Activated naive CD4-positive, alpha-beta T cell treated with anti-CD3 and anti-CD28 coated beads, Interleukin-2, amount 50 U/mL, for 24 hours (primary cell): ENCODE results near the gene YBX1.

ENCODE experiments used
- H3K27ac Mint-ChIP-seq: one replicate; pipeline ENCODE4 v1.8.0; 2021; ENCODE audit warnings: mild to moderate bottlenecking, mixed read lengths
- H3K27me3 Mint-ChIP-seq: one replicate; pipeline ENCODE4 v1.8.0; 2021; ENCODE audit warnings: mixed read lengths
- H3K36me3 Mint-ChIP-seq: one replicate; pipeline ENCODE4 v1.8.0; 2021; ENCODE audit warnings: mixed read lengths
- H3K4me1 Mint-ChIP-seq: one replicate; pipeline ENCODE4 v1.8.0; 2021; ENCODE audit warnings: mixed read lengths
- H3K4me3 Mint-ChIP-seq: one replicate; pipeline ENCODE4 v1.8.0; 2021; ENCODE audit warnings: mild to moderate bottlenecking, mixed read lengths
- H3K9me3 Mint-ChIP-seq: one replicate; pipeline ENCODE4 v1.8.0; 2021; ENCODE audit warnings: mixed read lengths

Gene YBX1

DNA sequence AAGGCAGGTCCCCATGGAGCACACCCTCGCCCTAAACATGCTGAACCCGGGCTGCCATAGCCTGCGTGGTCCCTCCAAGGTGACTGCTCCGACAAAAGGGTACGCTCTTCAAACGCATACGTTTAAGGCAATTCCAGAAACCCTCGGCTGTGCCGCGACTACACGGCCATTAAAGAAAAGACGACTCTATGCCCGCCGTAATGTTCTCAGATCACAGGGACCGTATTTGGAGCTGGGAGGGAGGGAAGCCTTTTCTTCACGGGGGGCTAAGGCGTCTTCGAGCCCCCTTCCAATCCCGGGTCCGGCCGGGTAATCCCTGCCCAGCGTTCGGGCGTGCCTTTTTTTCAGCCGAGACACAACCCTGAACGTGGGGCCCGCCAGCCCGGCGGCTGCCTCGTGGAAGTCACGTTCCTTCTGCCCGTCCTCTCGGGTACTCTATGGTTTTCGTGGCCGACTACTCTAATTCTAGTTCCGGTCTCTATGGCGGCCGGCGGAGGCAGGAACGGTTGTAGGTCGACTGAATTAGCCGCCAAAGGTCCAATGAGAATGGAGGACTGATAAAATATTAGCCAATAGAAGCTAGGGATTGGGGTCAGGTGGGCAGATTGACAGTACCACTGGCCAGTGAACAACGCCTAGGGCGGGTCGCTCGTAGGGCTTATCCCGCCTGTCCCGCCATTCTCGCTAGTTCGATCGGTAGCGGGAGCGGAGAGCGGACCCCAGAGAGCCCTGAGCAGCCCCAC, at the start of gene YBX1:
YBX1 (plus strand) TSS at position 678 of the 743 bp plus-strand sequence. CDS start 148 bp downstream, outside the sequence.
- peak within 1 kb of the TSS; percentile 99 for H3K27ac Mint-ChIP-seq
- H3K9me3 Mint-ChIP-seq, result no peaks in the 10 kb centered on the region
- H3K27me3 Mint-ChIP-seq, result no peaks in the 10 kb centered on the region
- peaks cover 28% of the 10 kb centered on the region for H3K36me3 Mint-ChIP-seq
- peak within 1 kb of the TSS; percentile 100 for H3K4me3 Mint-ChIP-seq
- peaks cover 53% of the 10 kb centered on the region for H3K4me1 Mint-ChIP-seq

DNA sequence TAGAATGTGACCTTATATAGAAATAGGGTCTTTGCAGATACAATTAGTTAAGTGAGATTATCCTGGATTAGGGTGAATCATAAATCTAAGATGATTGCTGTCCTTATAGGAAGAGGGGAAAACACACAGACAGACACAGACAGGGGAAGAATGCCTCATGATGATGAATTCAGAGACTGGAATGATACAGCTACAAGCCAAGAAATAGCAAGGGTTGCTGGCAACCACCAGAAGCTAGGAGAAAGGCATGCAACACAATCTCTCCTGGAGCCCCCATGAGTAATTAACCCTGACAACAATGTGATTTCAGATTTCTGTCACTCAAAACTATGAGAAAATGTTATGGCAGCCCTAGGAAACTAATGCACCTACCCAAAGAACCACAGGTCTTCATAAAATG, 43.1 kb upstream of the YBX1 start:
- Mint-ChIP-seq H3K4me3 (no peak overlapping the region), H3K4me1 (no peaks in the 10 kb centered on the region), H3K9me3 (no peaks in the 10 kb centered on the region), H3K27me3 (no peaks in the 10 kb centered on the region), H3K27ac (no peak overlapping the region), H3K36me3 (peaks cover 4% of the 10 kb centered on the region)

- Mint-ChIP-seq H3K4me1 (no peaks in the 10 kb centered on the region), H3K36me3 (peaks cover 13% of the 10 kb centered on the region), H3K27me3 (no peaks in the 10 kb centered on the region), H3K4me3 (no peak overlapping the region), H3K27ac (no peak overlapping the region), H3K9me3 (no peaks in the 10 kb centered on the region)
Measured at GRCh38 chr1:42646056-42646455, 36.2 kb upstream of the YBX1 start.

GRCh38 chr1:42657201-42657600, 25.0 kb upstream of the YBX1 start:
- Mint-ChIP-seq H3K4me1 (peaks cover 37% of the 10 kb centered on the region), H3K27me3 (no peaks in the 10 kb centered on the region), H3K9me3 (no peaks in the 10 kb centered on the region), H3K27ac (peak overlapping the region; percentile 97), H3K4me3 (peak overlapping the region; percentile 99), H3K36me3 (peaks cover 12% of the 10 kb centered on the region)

- H3K27ac Mint-ChIP-seq, result peak within 1 kb of the TSS; percentile 97
- no peaks in the 10 kb centered on the region for H3K9me3 Mint-ChIP-seq
- H3K4me3 Mint-ChIP-seq, result peak within 1 kb of the TSS; percentile 99
Measured at GRCh38 chr1:42657981-42658876, 24.0 kb upstream of the YBX1 start, which contains the start of gene PPIH. Gene PPIH (plus strand): TSS chr1:42658423. CDS start chr1:42658447, 24 bp downstream.

GRCh38 chr1:42658877-42659337, 23.3 kb upstream of the YBX1 start:
- H3K9me3 Mint-ChIP-seq, result no peaks in the 10 kb centered on the region
- H3K36me3 Mint-ChIP-seq, result peaks cover 17% of the 10 kb centered on the region
- H3K4me1 Mint-ChIP-seq, result peaks cover 37% of the 10 kb centered on the region
- peak overlapping the region; percentile 99 for H3K4me3 Mint-ChIP-seq
- H3K27ac Mint-ChIP-seq, result peak overlapping the region; percentile 69
- no peaks in the 10 kb centered on the region for H3K27me3 Mint-ChIP-seq

More at GRCh38 chr1:42657981-42658876, 24.0 kb upstream of the YBX1 start, which contains the start of gene PPIH:
- H3K36me3 Mint-ChIP-seq, result peaks cover 13% of the 10 kb centered on the region
- H3K27me3 Mint-ChIP-seq, result no peaks in the 10 kb centered on the region
- peaks cover 37% of the 10 kb centered on the region for H3K4me1 Mint-ChIP-seq

GRCh38 chr1:42660907-42661500, 21.2 kb upstream of the YBX1 start:
- Mint-ChIP-seq H3K27me3 (no peaks in the 10 kb centered on the region), H3K4me3 (peak overlapping the region; percentile 99), H3K9me3 (no peaks in the 10 kb centered on the region), H3K27ac (peak overlapping the region; percentile 64), H3K4me1 (peaks cover 37% of the 10 kb centered on the region), H3K36me3 (peaks cover 17% of the 10 kb centered on the region)

- no peaks in the 10 kb centered on the region for H3K4me1 Mint-ChIP-seq
- H3K36me3 Mint-ChIP-seq, result peaks cover 12% of the 10 kb centered on the region
- H3K27me3 Mint-ChIP-seq, result no peaks in the 10 kb centered on the region
- H3K9me3 Mint-ChIP-seq, result no peaks in the 10 kb centered on the region
- H3K27ac Mint-ChIP-seq, result no peak overlapping the region
- H3K4me3 Mint-ChIP-seq, result no peak overlapping the region
Measured at GRCh38 chr1:42669936-42670335, 12.3 kb upstream of the YBX1 start.

DNA sequence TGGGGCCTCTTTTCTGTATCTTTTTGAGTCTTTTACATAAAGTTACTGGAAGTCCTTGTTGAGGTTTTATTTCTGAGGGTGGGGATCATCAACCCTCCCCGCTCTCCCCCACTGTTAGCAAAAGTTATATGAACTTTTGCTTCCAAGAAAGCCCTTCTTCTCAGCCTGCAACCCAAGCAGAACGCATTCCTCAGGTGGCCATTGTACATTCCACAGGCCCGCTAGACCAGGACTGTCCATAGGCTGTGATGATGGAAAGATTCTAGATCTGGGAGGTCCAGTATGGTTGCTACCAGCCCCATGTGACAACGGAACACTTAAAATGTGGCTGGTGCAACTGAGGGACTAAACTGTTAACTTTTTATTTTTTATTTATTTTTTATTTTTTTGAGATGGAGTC, 11.8 kb upstream of the YBX1 start:
- no peaks in the 10 kb centered on the region for H3K4me1 Mint-ChIP-seq
- peaks cover 12% of the 10 kb centered on the region for H3K36me3 Mint-ChIP-seq

DNA sequence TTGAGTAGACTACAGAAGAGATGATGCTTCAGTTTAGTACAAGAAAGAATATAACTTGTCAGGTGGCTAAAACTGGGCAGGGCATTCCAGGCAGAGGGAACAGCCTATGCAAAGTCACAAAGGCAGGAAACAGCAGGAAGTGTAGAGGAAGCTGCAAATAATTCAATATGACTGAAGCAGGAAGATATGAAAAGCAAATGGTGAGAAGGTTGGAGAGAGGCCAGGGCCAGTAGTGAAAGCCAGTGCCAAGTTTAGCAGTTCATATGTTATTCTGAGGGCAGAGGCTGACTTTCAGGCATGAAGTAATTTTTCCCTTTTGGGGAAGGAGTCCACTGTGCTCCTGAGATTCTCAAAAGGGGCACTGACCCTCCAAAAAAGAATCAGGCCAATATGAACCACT, 8.0 kb upstream of the YBX1 start:
- H3K9me3 Mint-ChIP-seq, result no peaks in the 10 kb centered on the region
- H3K27me3 Mint-ChIP-seq, result no peaks in the 10 kb centered on the region
- peaks cover 9% of the 10 kb centered on the region for H3K36me3 Mint-ChIP-seq
- no peak overlapping the region for H3K4me3 Mint-ChIP-seq
- peaks cover 3% of the 10 kb centered on the region for H3K4me1 Mint-ChIP-seq
- no peak overlapping the region for H3K27ac Mint-ChIP-seq

More for the DNA sequence above, 11.8 kb upstream of the YBX1 start:
- Mint-ChIP-seq H3K27me3 (no peaks in the 10 kb centered on the region), H3K4me3 (no peak overlapping the region), H3K27ac (no peak overlapping the region), H3K9me3 (no peaks in the 10 kb centered on the region)

GRCh38 chr1:42674682-42675081, 7.5 kb upstream of the YBX1 start:
- peaks cover 9% of the 10 kb centered on the region for H3K36me3 Mint-ChIP-seq
- H3K27me3 Mint-ChIP-seq, result no peaks in the 10 kb centered on the region
- H3K4me3 Mint-ChIP-seq, result no peak overlapping the region
- no peak overlapping the region for H3K27ac Mint-ChIP-seq
- H3K4me1 Mint-ChIP-seq, result peaks cover 3% of the 10 kb centered on the region
- H3K9me3 Mint-ChIP-seq, result no peaks in the 10 kb centered on the region

DNA sequence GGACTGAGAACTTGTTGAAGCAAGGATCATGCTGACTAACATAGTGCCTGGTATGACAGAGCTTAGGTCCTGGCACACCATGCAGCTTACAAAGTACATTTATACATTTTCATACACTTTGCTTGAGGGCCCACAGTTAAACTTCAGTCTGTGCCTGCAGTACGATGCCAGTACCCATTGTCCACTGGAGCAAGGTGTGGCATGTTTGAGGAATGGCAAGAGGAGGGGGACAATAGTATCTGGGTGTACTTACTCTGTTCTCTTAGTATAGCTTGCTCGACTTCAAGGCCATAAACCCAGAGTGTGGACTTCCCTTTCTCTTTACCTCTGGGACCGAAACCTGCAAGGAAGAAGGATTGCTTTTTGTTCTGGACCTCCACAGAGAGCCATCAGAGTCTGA, 6.8 kb upstream of the YBX1 start:
- peaks cover 8% of the 10 kb centered on the region for H3K36me3 Mint-ChIP-seq
- peaks cover 11% of the 10 kb centered on the region for H3K4me1 Mint-ChIP-seq
- H3K27ac Mint-ChIP-seq, result no peak overlapping the region
- H3K9me3 Mint-ChIP-seq, result no peaks in the 10 kb centered on the region
- H3K27me3 Mint-ChIP-seq, result no peaks in the 10 kb centered on the region
- H3K4me3 Mint-ChIP-seq, result no peak overlapping the region

DNA sequence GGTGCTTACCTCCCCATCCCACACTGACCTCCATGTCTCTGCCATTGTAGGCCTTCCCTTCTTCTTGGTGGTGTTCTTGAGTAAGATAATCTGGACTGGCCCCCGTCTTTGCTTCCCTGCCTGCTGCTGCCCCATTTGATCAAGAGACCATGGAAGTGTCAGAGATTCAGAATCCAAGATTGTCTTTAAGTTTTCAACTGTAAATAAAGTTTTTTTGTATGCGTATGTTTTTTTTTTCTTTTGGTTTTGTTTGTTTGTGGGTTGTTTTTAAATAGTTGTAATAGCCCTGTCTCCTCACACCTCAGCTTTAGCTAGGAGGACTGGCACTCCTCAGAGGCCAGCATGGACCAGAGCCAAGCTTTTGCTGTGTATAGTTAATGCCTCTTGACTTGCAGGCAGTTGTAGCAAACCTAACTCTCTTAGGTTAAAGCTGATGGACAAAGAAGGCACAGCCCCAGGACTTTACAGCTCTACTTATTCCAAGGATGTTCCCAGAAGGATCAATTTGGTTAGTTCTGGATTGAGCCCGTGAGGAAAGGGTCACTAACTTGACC, 5.6 kb upstream of the YBX1 start:
- H3K27ac Mint-ChIP-seq, result no peak overlapping the region

GRCh38 chr1:42679364-42679983, 2.7 kb upstream of the YBX1 start:
- H3K4me1 Mint-ChIP-seq, result peaks cover 29% of the 10 kb centered on the region
- no peaks in the 10 kb centered on the region for H3K9me3 Mint-ChIP-seq
- H3K27me3 Mint-ChIP-seq, result no peaks in the 10 kb centered on the region
- H3K4me3 Mint-ChIP-seq, result peak overlapping the region; percentile 26
- no peak overlapping the region for H3K27ac Mint-ChIP-seq
- peaks cover 18% of the 10 kb centered on the region for H3K36me3 Mint-ChIP-seq

More for the DNA sequence above, 5.6 kb upstream of the YBX1 start:
- Mint-ChIP-seq H3K4me3 (no peak overlapping the region), H3K27me3 (no peaks in the 10 kb centered on the region), H3K4me1 (peaks cover 20% of the 10 kb centered on the region), H3K36me3 (peaks cover 8% of the 10 kb centered on the region), H3K9me3 (no peaks in the 10 kb centered on the region)

DNA sequence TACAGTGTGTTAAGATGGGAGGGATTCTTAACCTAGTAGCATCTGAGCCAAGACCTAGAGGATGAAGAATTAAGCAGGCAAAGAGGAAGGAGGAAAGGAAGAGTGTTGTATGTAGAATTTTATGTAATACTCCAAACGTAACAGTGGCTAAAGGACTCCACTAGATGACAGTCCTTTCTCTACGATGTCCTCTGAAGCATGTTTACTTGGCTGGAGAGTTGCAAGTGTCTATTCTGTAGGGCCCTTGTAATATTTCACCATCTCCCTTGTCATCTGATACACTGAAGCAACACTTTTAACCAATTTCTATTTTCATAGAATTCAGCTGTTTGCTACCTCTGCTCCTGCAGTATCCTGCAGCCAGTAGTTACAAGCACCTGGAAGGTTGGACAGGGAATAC, 2.2 kb upstream of the YBX1 start:
- Mint-ChIP-seq H3K4me3 (peak overlapping the region; percentile 97), H3K9me3 (no peaks in the 10 kb centered on the region), H3K36me3 (peaks cover 24% of the 10 kb centered on the region), H3K27me3 (no peaks in the 10 kb centered on the region), H3K4me1 (peaks cover 35% of the 10 kb centered on the region), H3K27ac (no peak overlapping the region)
